ENCODE measurements around the gene FGD6.
"Not testable (repeated sequence)": the region's sequence is repeated elsewhere in the genome, so short reads cannot be mapped to it uniquely, and the experiment has no call there.

The FGD6 gene

DNA sequence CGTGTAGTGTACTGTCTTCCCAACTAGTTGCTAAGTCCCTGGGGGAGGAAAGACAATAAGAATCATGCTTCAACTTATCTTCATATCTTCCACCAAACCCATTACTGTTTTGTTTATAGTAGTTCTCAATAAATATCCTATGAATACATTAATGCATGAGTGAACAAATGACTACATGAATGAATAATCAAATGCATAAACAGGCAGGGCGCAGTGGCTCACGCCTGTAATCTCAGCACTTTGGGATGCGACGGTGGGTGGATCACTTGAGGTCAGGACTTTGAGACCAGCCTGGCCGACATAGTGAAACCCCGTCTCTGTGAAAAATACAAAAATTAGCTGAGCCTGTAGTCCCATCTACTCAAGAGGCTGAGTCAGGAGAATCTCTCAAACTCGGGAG lies 111.7 kb downstream of the FGD6 start:
- Mint-ChIP-seq H3K27me3 (ENCODE audit: low read depth) (no peaks in the 10 kb centered on the region), H3K27ac (peak overlapping the region in 1 of 3 experiments; percentile 34), H3K9me3 (no peaks in the 10 kb centered on the region), H3K4me3 (no peak overlapping the region), H3K4me1 (peaks cover 10% of the 10 kb centered on the region), H3K36me3 (ENCODE audit: low read depth) (peaks cover 58% of the 10 kb centered on the region)
- TF ChIP-seq, protein P1, sequence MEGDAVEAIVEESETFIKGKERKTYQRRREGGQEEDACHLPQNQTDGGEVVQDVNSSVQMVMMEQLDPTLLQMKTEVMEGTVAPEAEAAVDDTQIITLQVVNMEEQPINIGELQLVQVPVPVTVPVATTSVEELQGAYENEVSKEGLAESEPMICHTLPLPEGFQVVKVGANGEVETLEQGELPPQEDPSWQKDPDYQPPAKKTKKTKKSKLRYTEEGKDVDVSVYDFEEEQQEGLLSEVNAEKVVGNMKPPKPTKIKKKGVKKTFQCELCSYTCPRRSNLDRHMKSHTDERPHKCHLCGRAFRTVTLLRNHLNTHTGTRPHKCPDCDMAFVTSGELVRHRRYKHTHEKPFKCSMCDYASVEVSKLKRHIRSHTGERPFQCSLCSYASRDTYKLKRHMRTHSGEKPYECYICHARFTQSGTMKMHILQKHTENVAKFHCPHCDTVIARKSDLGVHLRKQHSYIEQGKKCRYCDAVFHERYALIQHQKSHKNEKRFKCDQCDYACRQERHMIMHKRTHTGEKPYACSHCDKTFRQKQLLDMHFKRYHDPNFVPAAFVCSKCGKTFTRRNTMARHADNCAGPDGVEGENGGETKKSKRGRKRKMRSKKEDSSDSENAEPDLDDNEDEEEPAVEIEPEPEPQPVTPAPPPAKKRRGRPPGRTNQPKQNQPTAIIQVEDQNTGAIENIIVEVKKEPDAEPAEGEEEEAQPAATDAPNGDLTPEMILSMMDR (IDR thresholded peaks at IDR 0.05; ENCODE audit: unreplicated experiment in 3 of 3) = no peak

DNA sequence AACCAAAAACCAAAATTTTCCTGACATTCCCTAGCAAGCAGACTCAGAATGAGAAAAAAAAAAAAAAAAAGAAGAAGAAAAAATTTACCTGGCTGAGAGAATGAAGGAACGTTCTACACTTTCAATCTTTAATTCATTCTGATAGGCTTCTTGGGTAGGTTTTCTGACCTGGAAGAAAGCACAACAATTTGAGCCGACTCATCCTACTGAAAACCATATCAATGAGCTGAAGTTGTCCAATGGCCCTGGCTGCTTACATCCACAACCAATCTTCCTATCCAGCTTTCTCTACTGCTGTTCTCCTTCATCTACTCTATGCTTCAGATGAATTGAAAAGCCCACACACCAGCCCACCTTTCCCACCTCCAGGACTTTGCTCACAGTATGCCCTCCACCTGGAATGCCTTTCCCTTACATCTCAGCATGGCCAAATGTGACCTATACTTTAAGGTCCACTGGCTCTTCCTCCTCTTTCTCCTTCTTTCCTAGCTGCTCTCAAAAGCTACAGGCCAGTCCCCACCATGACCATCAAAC lies 112.3 kb downstream of the FGD6 start:
- Mint-ChIP-seq H3K9me3 (no peaks in the 10 kb centered on the region), H3K27me3 (ENCODE audit: low read depth) (no peaks in the 10 kb centered on the region), H3K36me3 (ENCODE audit: low read depth) (peaks cover 64% of the 10 kb centered on the region), H3K4me3 (no peak overlapping the region), H3K4me1 (peaks cover 10% of the 10 kb centered on the region), H3K27ac (peak overlapping the region in 1 of 3 experiments; percentile 34)
- TF ChIP-seq, protein P1 (IDR thresholded peaks at IDR 0.05; ENCODE audit: unreplicated experiment in 3 of 3) = no peak

DNA sequence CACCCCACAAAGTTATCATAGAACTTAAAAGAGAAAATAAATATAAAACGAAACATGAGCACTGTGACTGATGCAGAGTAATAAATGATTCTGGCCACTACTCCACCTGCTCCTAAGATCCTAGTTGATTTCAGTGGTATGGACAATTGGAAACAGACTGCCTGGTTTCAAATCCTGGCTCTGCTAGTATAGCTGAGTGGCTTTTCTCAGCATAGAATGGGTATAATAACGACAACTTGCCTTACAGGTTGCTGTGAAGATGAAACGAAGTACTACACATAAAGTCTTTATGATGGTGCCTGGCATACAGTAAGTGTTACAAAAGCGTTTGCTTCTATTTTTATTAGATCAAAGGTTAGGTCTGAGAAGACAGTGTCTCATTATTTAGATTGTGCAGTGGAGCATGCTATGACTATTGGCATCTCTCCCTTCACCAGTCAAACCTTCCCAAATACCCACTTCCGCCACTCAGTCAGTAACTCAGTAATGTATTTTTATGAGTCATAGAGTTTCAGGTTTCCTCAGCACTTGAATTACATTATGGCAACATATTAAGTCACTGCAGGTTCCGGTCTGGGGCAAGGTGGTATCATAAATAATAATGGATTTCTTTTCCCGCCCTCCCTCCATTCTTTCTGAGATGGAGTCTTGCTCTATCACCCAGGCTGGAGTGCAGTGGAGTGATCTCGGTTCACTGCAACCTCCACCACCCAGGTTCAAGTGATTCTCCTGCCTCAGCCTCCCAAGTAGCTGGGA lies 114.2 kb downstream of the FGD6 start:
- peaks cover 16% of the 10 kb centered on the region for H3K4me1 Mint-ChIP-seq
- H3K27ac Mint-ChIP-seq = peak overlapping the region; percentile 54 to 74 (median 73)
- H3K4me3 Mint-ChIP-seq = no peak overlapping the region
- no peaks in the 10 kb centered on the region for H3K27me3 Mint-ChIP-seq (ENCODE audit: low read depth)
- no peaks in the 10 kb centered on the region for H3K9me3 Mint-ChIP-seq
- TF ChIP-seq, protein P1 (IDR thresholded peaks at IDR 0.05; ENCODE audit: unreplicated experiment in 3 of 3) = no peak
- H3K36me3 Mint-ChIP-seq (ENCODE audit: low read depth) = peaks cover 61% of the 10 kb centered on the region

DNA sequence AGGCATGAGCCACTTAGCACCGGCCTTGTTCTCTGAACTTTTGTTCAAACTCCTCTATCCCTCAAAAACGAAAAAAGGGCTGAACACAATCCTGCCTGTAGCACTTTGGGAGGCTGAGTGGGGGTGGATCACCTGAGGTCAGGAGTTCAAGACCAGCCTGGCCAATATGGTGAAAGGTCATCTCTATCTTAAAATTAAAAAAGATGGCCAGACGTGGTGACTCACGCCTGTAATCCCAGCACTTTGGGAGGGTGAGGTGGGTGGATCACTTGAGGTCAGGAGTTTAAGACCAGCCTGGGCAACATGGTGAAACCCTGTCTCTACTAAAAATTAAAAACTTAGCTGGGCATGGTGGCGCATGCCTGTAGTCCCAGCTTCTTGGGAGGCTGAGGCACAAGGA lies 115.3 kb downstream of the FGD6 start:
- H3K9me3 Mint-ChIP-seq = not testable (repeated sequence)

GRCh38 chr12:95100264-95101190 lies 116.7 kb downstream of the FGD6 start:
- Mint-ChIP-seq H3K27ac (no peak overlapping the region), H3K4me3 (no peak overlapping the region), H3K9me3 (no peaks in the 10 kb centered on the region), H3K27me3 (ENCODE audit: low read depth) (no peaks in the 10 kb centered on the region), H3K36me3 (ENCODE audit: low read depth) (peaks cover 49% of the 10 kb centered on the region), H3K4me1 (peaks cover 29% of the 10 kb centered on the region)
- TF ChIP-seq, protein P1 (IDR thresholded peaks at IDR 0.05; ENCODE audit: unreplicated experiment in 3 of 3) = no peak

More for the DNA sequence above, 115.3 kb downstream of the FGD6 start:
- H3K27ac Mint-ChIP-seq; H3K27me3 Mint-ChIP-seq (ENCODE audit: low read depth); H3K4me3 Mint-ChIP-seq: not testable (repeated sequence)
- Mint-ChIP-seq H3K36me3 (ENCODE audit: low read depth) (peaks cover 53% of the 10 kb centered on the region), H3K4me1 (peaks cover 21% of the 10 kb centered on the region)

GRCh38 chr12:95099270-95099790 lies 117.9 kb downstream of the FGD6 start:
- Mint-ChIP-seq H3K27ac (no peak overlapping the region), H3K4me1 (peaks cover 29% of the 10 kb centered on the region), H3K9me3 (no peaks in the 10 kb centered on the region), H3K36me3 (ENCODE audit: low read depth) (peaks cover 46% of the 10 kb centered on the region), H3K27me3 (ENCODE audit: low read depth) (no peaks in the 10 kb centered on the region), H3K4me3 (no peak overlapping the region)
- TF ChIP-seq, protein P1 (IDR thresholded peaks at IDR 0.05; ENCODE audit: unreplicated experiment in 3 of 3) = no peak

Data from nephron (organoid).